NCI-H2227 (cell line): ENCODE results near the gene MYL4.
"Not testable (repeated sequence)": the region's sequence is repeated elsewhere in the genome, so short reads cannot be mapped to it uniquely, and the experiment has no call there.

Experiments
- DNase-seq: peaks from one replicate; lab custom pipeline; 2025; ENCODE audit not compliant: unreplicated experiment; lab: John Stamatoyannopoulos, UW

MYL4 gene

GRCh38 chr17:47269561-47270280, 60.6 kb downstream of the MYL4 start:
- DNase-seq: not testable (repeated sequence)

GRCh38 chr17:47270946-47271705, 62.0 kb downstream of the MYL4 start:
- no peak for DNase-seq

- no peak for DNase-seq
Measured at GRCh38 chr17:47272491-47272890, 63.3 kb downstream of the MYL4 start.

- no peak for DNase-seq
Measured at GRCh38 chr17:47273245-47273644, 64.1 kb downstream of the MYL4 start.
